NCI-H748 treated with DMSO at 0.1 percent for 48 hours (cell line): ENCODE results near the gene CBX1.
"Not testable (repeated sequence)": the region's sequence is repeated elsewhere in the genome, so short reads cannot be mapped to it uniquely, and the experiment has no call there.

Source experiments
- DNase-seq: peaks from one replicate; lab custom pipeline; 2025; lab: John Stamatoyannopoulos, UW

The CBX1 gene

GRCh38 chr17:48123111-48123510 is 21.8 kb upstream of the CBX1 start:
- no peak for DNase-seq

GRCh38 chr17:48122665-48123045 is 21.4 kb upstream of the CBX1 start:
- DNase-seq: no peak

- no peak for DNase-seq
Measured at GRCh38 chr17:48121923-48122664, 20.8 kb upstream of the CBX1 start.

- no peak for DNase-seq
Measured at GRCh38 chr17:48113201-48113676, 12.0 kb upstream of the CBX1 start.

- no peak for DNase-seq
Measured at GRCh38 chr17:48111937-48112241, 10.6 kb upstream of the CBX1 start.

- no peak for DNase-seq
Measured at GRCh38 chr17:48110761-48111160, 9.5 kb upstream of the CBX1 start.

GRCh38 chr17:48107137-48108055 is 6.1 kb upstream of the CBX1 start, which contains the start of gene SNX11:
Gene SNX11 (plus strand): TSS chr17:48107766. CDS start chr17:48112044, 4,278 bp downstream.
- DNase-seq: peak; percentile 91

- no peak for DNase-seq
Measured at GRCh38 chr17:48106802-48107136, 5.5 kb upstream of the CBX1 start.

GRCh38 chr17:48104440-48104839 is 3.2 kb upstream of the CBX1 start:
- DNase-seq: no peak

GRCh38 chr17:48102798-48103715 is 1.8 kb upstream of the CBX1 start:
- DNase-seq: no peak

GRCh38 chr17:48102043-48102750 is 919 bp upstream of the CBX1 start:
- DNase-seq: no peak

GRCh38 chr17:48100591-48101011 is 677 bp downstream of the CBX1 start:
- peak; percentile 73 for DNase-seq

- no peak for DNase-seq
Measured at GRCh38 chr17:48100160-48100559, 1.1 kb downstream of the CBX1 start.

- no peak for DNase-seq
Measured at GRCh38 chr17:48095611-48096010, 5.7 kb downstream of the CBX1 start.

- no peak for DNase-seq
Measured at GRCh38 chr17:48093341-48094045, 7.8 kb downstream of the CBX1 start.

- DNase-seq: no peak
Measured at GRCh38 chr17:48084932-48085331, 16.3 kb downstream of the CBX1 start.

- no peak for DNase-seq
Measured at GRCh38 chr17:48081858-48082257, 19.4 kb downstream of the CBX1 start.

GRCh38 chr17:48077152-48077551 is 24.1 kb downstream of the CBX1 start:
- not testable (repeated sequence) for DNase-seq

GRCh38 chr17:48074322-48075081 is 26.8 kb downstream of the CBX1 start:
- peak; percentile 34 for DNase-seq

GRCh38 chr17:48073566-48074094 is 27.6 kb downstream of the CBX1 start:
- DNase-seq: not testable (repeated sequence)
